Tibial nerve (tissue), 3 donors: ENCODE data around the gene APRT.

Source experiments
- CTCF ChIP-seq, 5 experiments: fragments of 200-600 bp in 3 of 5; fragments of 450-650 bp in 2 of 5; sonication (generic) in 3 of 5; IDR thresholded peaks; one replicate each; pipeline ENCODE4 v1.5.1; 2016 to 2019; ENCODE audit warnings: antibody characterized with exemption in 5 of 5, mild to moderate bottlenecking in 3 of 5, moderate library complexity in 2 of 5
- POLR2A ChIP-seq, 2 donors: fragments of 450-650 bp; IDR thresholded peaks; one replicate each; pipeline ENCODE4 v1.6.1; 2017; ENCODE audit warnings: antibody characterized with exemption in 2 of 2, mild to moderate bottlenecking in 2 of 2, moderate library complexity in 2 of 2

- no peak for TF ChIP-seq CTCF (IDR thresholded peaks at IDR 0.05)
- TF ChIP-seq POLR2A (IDR thresholded peaks at IDR 0.05), result no peak
These were observed 5.2 kb upstream of the APRT start for GRCh38 chr16:88816736-88817535.
